Stimulated activated CD8-positive, alpha-beta memory T cell treated with anti-CD3 and anti-CD28 coated beads, Interleukin-12 subunit alpha, Interleukin-12 subunit beta, amount 100 ng/mL, for 24 hours (primary cell): ENCODE measurements around the gene MLEC.

Source experiments
- DNase-seq: peaks from one replicate; pipeline ENCODE4 v3.0.0-alpha.2; 2020; ENCODE audit errors: extremely low read depth

The MLEC gene

GRCh38 chr12:120692524-120693033, 5.6 kb downstream of the MLEC start:
- DNase-seq = no peak

- no peak for DNase-seq
These were observed 6.9 kb downstream of the MLEC start for GRCh38 chr12:120693848-120694247.

GRCh38 chr12:120696626-120697025, 9.7 kb downstream of the MLEC start:
- DNase-seq = no peak

GRCh38 chr12:120697344-120697743, 10.4 kb downstream of the MLEC start:
- DNase-seq = no peak

GRCh38 chr12:120698665-120699064, 11.7 kb downstream of the MLEC start:
- no peak for DNase-seq

GRCh38 chr12:120699553-120699952, 12.6 kb downstream of the MLEC start:
- no peak for DNase-seq

- no peak for DNase-seq
These were observed 13.9 kb downstream of the MLEC start for GRCh38 chr12:120700886-120701285.

GRCh38 chr12:120702637-120703036, 15.7 kb downstream of the MLEC start:
- DNase-seq = no peak

GRCh38 chr12:120703311-120703942, 16.5 kb downstream of the MLEC start:
- DNase-seq = no peak

- DNase-seq = no peak
These were observed 18.7 kb downstream of the MLEC start for GRCh38 chr12:120705618-120706017.

GRCh38 chr12:120706029-120706428, 19.1 kb downstream of the MLEC start:
- DNase-seq = no peak

GRCh38 chr12:120708651-120709050, 21.7 kb downstream of the MLEC start:
- no peak for DNase-seq

- DNase-seq = peak; percentile 46
These were observed 23.3 kb downstream of the MLEC start, which contains the start of gene UNC119B for GRCh38 chr12:120710031-120710804. Gene UNC119B, plus strand, starts transcription at chr12:120710458. Its CDS starts 17 bp downstream, at chr12:120710475.

- no peak for DNase-seq
These were observed 23.9 kb downstream of the MLEC start for GRCh38 chr12:120710805-120711296.

GRCh38 chr12:120711411-120711810, 24.5 kb downstream of the MLEC start:
- no peak for DNase-seq

GRCh38 chr12:120712610-120713009, 25.7 kb downstream of the MLEC start:
- no peak for DNase-seq

- peak; percentile 41 for DNase-seq
These were observed 27.0 kb downstream of the MLEC start for GRCh38 chr12:120713861-120714482.

GRCh38 chr12:120718055-120718454, 31.1 kb downstream of the MLEC start:
- DNase-seq = no peak

- no peak for DNase-seq
These were observed 32.1 kb downstream of the MLEC start for GRCh38 chr12:120719072-120719471.

- no peak for DNase-seq
These were observed 32.7 kb downstream of the MLEC start for GRCh38 chr12:120719496-120720233.

GRCh38 chr12:120720234-120720986, 33.5 kb downstream of the MLEC start:
- DNase-seq = no peak
